Measurements from ENCODE around the gene TNFRSF14.

DNA sequence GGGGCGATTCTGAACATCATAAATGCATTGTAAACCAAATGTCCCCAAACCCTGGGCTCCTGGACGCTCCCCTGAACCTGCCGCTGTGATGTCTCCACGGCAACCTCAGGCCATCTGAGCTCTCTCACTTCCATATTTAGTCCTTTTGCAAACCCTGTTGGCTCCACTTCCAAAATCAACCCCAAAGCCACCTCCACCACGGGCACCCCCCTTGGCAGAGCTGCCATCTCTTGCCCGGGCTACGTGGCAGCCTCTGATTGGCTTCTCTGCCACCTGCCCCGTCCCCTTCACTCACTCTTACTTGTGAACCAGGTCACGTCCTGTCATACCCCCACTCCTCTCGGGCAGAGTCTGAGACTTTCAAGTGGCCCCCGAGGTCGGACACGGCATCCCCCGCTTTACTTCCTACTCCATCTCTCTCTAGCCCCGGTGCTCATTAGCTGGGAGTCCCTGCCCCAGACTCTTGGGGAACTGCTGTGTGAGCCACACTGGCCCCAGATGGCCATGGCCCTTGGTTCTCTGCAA lies 46.2 kb downstream of the TNFRSF14 start:
- TF ChIP-seq GATA3 (IDR thresholded peaks at IDR 0.05; ENCODE audit: low read depth, low read length): no peak
- TF ChIP-seq GATA2 (IDR thresholded peaks at IDR 0.05; ENCODE audit: low read depth, low read length): no peak
